ENCODE data around the gene CATSPER3. TPM values are rescaled to one million over a fixed set of nuclear protein-coding genes. Genes with fewer than 3 reads are reported as not detected.

The CATSPER3 gene
- total RNA-seq, 1 donor from 2014 or later = 0.33 TPM

GRCh38 chr5:135034236-135034962, 66.7 kb downstream of the CATSPER3 start:
- Mint-ChIP-seq H3K27me3 (ENCODE audit: unreplicated experiment) (peaks cover 44% of the 10 kb centered on the region), H3K27ac (ENCODE audit: unreplicated experiment) (no peak overlapping the region), H3K4me3 (ENCODE audit: unreplicated experiment) (peak overlapping the region; percentile 73), H3K36me3 (ENCODE audit: low read depth, unreplicated experiment) (peaks cover 4% of the 10 kb centered on the region), H3K9me3 (ENCODE audit: unreplicated experiment) (no peaks in the 10 kb centered on the region), H3K4me1 (ENCODE audit: unreplicated experiment) (peaks cover 21% of the 10 kb centered on the region)
- TF ChIP-seq, protein P1, sequence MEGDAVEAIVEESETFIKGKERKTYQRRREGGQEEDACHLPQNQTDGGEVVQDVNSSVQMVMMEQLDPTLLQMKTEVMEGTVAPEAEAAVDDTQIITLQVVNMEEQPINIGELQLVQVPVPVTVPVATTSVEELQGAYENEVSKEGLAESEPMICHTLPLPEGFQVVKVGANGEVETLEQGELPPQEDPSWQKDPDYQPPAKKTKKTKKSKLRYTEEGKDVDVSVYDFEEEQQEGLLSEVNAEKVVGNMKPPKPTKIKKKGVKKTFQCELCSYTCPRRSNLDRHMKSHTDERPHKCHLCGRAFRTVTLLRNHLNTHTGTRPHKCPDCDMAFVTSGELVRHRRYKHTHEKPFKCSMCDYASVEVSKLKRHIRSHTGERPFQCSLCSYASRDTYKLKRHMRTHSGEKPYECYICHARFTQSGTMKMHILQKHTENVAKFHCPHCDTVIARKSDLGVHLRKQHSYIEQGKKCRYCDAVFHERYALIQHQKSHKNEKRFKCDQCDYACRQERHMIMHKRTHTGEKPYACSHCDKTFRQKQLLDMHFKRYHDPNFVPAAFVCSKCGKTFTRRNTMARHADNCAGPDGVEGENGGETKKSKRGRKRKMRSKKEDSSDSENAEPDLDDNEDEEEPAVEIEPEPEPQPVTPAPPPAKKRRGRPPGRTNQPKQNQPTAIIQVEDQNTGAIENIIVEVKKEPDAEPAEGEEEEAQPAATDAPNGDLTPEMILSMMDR (IDR thresholded peaks at IDR 0.05; ENCODE audit: unreplicated experiment) = no peak
- DNase-seq (ENCODE audit: low spot score) = no peak

DNA sequence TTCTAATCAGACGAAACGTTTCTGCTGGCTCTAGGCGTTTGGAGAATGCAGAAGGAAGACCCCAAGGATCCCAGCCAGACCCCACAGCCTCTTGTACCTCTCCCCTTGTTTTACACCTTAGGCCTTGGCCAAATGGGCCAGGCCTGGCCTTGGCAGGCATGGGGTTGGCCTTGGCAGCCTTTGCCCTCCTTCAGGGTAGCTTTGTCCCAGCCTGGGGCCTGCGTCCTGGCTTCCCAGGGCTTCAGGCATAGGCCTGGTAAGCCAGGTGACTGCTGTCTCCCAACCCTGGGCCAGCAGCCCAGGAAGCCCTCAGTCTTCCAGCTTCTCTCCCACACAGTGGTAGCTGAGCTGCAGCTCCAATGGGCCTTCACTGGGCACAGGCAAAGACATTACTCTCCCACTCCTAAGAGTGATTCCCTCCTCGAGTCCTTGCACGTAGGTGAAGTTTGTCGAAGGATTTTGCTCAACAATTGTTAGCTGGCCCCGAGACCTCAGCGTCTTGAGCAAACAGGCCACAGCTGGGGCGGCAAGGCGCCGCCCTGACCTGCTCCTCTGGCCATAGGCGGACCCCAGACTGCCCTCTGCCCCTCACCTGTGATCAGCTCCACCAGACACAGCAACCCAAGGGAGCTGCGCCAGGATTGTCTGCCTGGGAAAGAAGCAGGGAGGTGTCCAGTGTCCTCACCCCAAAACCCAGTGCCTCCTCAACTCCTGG, 67.4 kb downstream of the CATSPER3 start:
- H3K9me3 Mint-ChIP-seq (ENCODE audit: unreplicated experiment) = no peaks in the 10 kb centered on the region
- no peaks in the 10 kb centered on the region for H3K36me3 Mint-ChIP-seq (ENCODE audit: low read depth, unreplicated experiment)
- H3K27ac Mint-ChIP-seq (ENCODE audit: unreplicated experiment) = no peak overlapping the region
- TF ChIP-seq, protein P1 (IDR thresholded peaks at IDR 0.05; ENCODE audit: unreplicated experiment) = no peak
- H3K4me1 Mint-ChIP-seq (ENCODE audit: unreplicated experiment) = peaks cover 16% of the 10 kb centered on the region
- no peak overlapping the region for H3K4me3 Mint-ChIP-seq (ENCODE audit: unreplicated experiment)
- no peak for DNase-seq (ENCODE audit: low spot score)
- peaks cover 39% of the 10 kb centered on the region for H3K27me3 Mint-ChIP-seq (ENCODE audit: unreplicated experiment)

GRCh38 chr5:135035678-135036030, 67.9 kb downstream of the CATSPER3 start:
- Mint-ChIP-seq H3K4me1 (ENCODE audit: unreplicated experiment) (peaks cover 13% of the 10 kb centered on the region), H3K36me3 (ENCODE audit: low read depth, unreplicated experiment) (no peaks in the 10 kb centered on the region), H3K27ac (ENCODE audit: unreplicated experiment) (no peak overlapping the region), H3K27me3 (ENCODE audit: unreplicated experiment) (peaks cover 37% of the 10 kb centered on the region), H3K4me3 (ENCODE audit: unreplicated experiment) (no peak overlapping the region), H3K9me3 (ENCODE audit: unreplicated experiment) (no peaks in the 10 kb centered on the region)
- TF ChIP-seq, protein P1 (IDR thresholded peaks at IDR 0.05; ENCODE audit: unreplicated experiment) = no peak
- no peak for DNase-seq (ENCODE audit: low spot score)

GRCh38 chr5:135036405-135036804, 68.7 kb downstream of the CATSPER3 start:
- TF ChIP-seq, protein P1 (IDR thresholded peaks at IDR 0.05; ENCODE audit: unreplicated experiment) = no peak
- Mint-ChIP-seq H3K27ac (ENCODE audit: unreplicated experiment) (no peak overlapping the region), H3K4me3 (ENCODE audit: unreplicated experiment) (no peak overlapping the region), H3K9me3 (ENCODE audit: unreplicated experiment) (no peaks in the 10 kb centered on the region), H3K27me3 (ENCODE audit: unreplicated experiment) (peaks cover 38% of the 10 kb centered on the region), H3K36me3 (ENCODE audit: low read depth, unreplicated experiment) (peaks cover 3% of the 10 kb centered on the region), H3K4me1 (ENCODE audit: unreplicated experiment) (peaks cover 13% of the 10 kb centered on the region)
- DNase-seq (ENCODE audit: low spot score) = no peak
